ENCODE measurements around the gene MRPS25. TPM values are rescaled to one million over a fixed set of nuclear protein-coding genes. Genes with fewer than 3 reads are reported as not detected.

The MRPS25 gene
- total and polyA plus RNA-seq, 9 of the 15 experiments (the other 6 are each of a cell fraction or from before 2014, with no cell fraction given): 34.3 to 129 (median 78.2) TPM

DNA sequence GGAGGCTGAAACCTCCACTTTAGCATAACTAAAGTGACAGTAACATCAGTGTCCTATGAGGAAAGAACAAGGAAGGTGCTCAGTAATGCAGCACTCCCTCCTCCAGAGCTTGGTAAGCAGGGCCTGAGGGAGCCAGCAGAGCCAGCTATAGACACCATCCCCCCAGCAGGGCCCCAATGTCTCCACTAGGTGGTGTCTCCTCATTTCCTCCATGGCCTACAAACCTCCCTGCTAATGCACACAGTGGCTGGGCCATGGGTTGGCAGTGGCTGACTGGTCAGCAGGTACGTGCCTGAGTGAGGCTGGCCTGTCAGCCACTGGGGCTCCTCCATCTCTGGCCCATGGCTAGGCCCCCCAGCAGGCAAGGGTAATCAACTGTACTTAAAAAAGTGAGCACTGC lies 13.6 kb downstream of the MRPS25 start (continued):
- TF ChIP-seq, protein P1, sequence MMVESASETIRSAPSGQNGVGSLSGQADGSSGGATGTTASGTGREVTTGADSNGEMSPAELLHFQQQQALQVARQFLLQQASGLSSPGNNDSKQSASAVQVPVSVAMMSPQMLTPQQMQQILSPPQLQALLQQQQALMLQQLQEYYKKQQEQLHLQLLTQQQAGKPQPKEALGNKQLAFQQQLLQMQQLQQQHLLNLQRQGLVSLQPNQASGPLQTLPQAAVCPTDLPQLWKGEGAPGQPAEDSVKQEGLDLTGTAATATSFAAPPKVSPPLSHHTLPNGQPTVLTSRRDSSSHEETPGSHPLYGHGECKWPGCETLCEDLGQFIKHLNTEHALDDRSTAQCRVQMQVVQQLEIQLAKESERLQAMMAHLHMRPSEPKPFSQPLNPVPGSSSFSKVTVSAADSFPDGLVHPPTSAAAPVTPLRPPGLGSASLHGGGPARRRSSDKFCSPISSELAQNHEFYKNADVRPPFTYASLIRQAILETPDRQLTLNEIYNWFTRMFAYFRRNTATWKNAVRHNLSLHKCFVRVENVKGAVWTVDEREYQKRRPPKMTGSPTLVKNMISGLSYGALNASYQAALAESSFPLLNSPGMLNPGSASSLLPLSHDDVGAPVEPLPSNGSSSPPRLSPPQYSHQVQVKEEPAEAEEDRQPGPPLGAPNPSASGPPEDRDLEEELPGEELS (CRISPR knock-in tag; IDR thresholded peaks at IDR 0.05; ENCODE audit: borderline replicate concordance): no peak
- TF ChIP-seq PHB (CRISPR knock-in tag; IDR thresholded peaks at IDR 0.05) (no peak), ZBTB5 (IDR thresholded peaks at IDR 0.05) (no peak), TSHZ1 (CRISPR knock-in tag; IDR thresholded peaks at IDR 0.05) (no peak), FOXK1 (CRISPR knock-in tag; IDR thresholded peaks at IDR 0.05; ENCODE audit: borderline replicate concordance) (no peak), HNRNPLL (IDR thresholded peaks at IDR 0.05; ENCODE audit: low read depth, low read length, poor library complexity, severe bottlenecking) (no peak), SNRNP70 (optimal IDR thresholded peaks at IDR 0.05; ENCODE audit: low read depth, low read length) (no peak), NELFE (IDR thresholded peaks at IDR 0.05; ENCODE audit: insufficient read depth, insufficient read length) (no peak), LARP7 (IDR thresholded peaks at IDR 0.05) (no peak), NBN (IDR thresholded peaks at IDR 0.05; ENCODE audit: low read depth) (no peak), ZBTB12 (CRISPR knock-in tag; IDR thresholded peaks at IDR 0.05) (no peak), ZFPM2 (CRISPR knock-in tag; IDR thresholded peaks at IDR 0.05) (no peak)
- TF ChIP-seq, protein P2, sequence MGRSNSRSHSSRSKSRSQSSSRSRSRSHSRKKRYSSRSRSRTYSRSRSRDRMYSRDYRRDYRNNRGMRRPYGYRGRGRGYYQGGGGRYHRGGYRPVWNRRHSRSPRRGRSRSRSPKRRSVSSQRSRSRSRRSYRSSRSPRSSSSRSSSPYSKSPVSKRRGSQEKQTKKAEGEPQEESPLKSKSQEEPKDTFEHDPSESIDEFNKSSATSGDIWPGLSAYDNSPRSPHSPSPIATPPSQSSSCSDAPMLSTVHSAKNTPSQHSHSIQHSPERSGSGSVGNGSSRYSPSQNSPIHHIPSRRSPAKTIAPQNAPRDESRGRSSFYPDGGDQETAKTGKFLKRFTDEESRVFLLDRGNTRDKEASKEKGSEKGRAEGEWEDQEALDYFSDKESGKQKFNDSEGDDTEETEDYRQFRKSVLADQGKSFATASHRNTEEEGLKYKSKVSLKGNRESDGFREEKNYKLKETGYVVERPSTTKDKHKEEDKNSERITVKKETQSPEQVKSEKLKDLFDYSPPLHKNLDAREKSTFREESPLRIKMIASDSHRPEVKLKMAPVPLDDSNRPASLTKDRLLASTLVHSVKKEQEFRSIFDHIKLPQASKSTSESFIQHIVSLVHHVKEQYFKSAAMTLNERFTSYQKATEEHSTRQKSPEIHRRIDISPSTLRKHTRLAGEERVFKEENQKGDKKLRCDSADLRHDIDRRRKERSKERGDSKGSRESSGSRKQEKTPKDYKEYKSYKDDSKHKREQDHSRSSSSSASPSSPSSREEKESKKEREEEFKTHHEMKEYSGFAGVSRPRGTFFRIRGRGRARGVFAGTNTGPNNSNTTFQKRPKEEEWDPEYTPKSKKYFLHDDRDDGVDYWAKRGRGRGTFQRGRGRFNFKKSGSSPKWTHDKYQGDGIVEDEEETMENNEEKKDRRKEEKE (IDR thresholded peaks at IDR 0.05; ENCODE audit: borderline replicate concordance in 1 of 2, control insufficient read depth in 1 of 2, low read depth in 2 of 2, low read length in 1 of 2): no peak

All from K562 (cell line).